NB4 (cell line): ENCODE data around the gene GALNT3.

ENCODE experiments used
- CTCF ChIP-seq: IDR thresholded peaks from one replicate; pipeline ENCODE4 v1.5.1; 2012; ENCODE audit warnings: low read depth, low read length
- MYC ChIP-seq: IDR thresholded peaks from 2 replicates; pipeline ENCODE4 v1.6.1; 2011; ENCODE audit warnings: low read depth, low read length
- POLR2A ChIP-seq: IDR thresholded peaks from 2 replicates; pipeline ENCODE4 v1.6.1; 2011; ENCODE audit warnings: mild to moderate bottlenecking; ENCODE audit not compliant: insufficient read length; ENCODE audit errors: extremely low read depth

- TF ChIP-seq CTCF (no peak), POLR2A (no peak), MYC (no peak)
Measured at GRCh38 chr2:165772183-165772582, 21.9 kb downstream of the GALNT3 start.
